ENCODE data around the gene PPARG. TPM values are rescaled to one million over a fixed set of nuclear protein-coding genes. Genes with fewer than 3 reads are reported as not detected.

Gene PPARG
- total RNA-seq, 1 donor from 2014 or later, result 80.7 TPM

- TF ChIP-seq CTCF (IDR thresholded peaks at IDR 0.05), result no peak
- no peaks in the 10 kb centered on the region for H3K9me3 ChIP-seq
- peak overlapping the region; percentile 52 for H3K27ac ChIP-seq
- H3K27me3 ChIP-seq, result no peaks in the 10 kb centered on the region
- H3K4me1 ChIP-seq, result peaks cover 5% of the 10 kb centered on the region
- H3K36me3 ChIP-seq, result no peaks in the 10 kb centered on the region
- DNase-seq, result peak; percentile 74
- intact Hi-C loops (cut with DNase I), result no loop called here
- peak; percentile 37 for ATAC-seq
- H3K4me3 ChIP-seq, result no peak overlapping the region
Observed at GRCh38 chr3:12462159-12462947, 173.5 kb downstream of the PPARG start.

DNA sequence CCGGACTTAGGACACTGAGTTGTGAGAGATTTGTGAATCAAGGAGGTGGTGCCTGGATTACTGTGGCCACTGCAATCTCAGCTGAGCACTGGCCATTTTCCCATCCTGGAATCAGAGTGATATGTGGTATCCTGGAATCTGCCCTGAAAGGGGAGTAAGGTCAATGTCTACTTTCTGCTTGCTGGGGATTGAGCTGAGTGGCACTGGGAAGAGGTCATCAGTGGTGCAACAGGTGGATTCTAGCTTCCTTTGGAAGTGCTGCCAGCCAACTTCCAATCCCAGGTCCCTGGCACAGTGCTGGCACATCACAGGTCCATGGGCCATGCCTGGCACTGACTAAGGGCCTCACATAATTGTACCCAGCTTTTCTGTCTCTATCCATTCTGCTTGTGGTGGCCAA lies 174.8 kb downstream of the PPARG start:
- no peak for TF ChIP-seq CTCF (IDR thresholded peaks at IDR 0.05)
- no peaks in the 10 kb centered on the region for H3K27me3 ChIP-seq
- no peaks in the 10 kb centered on the region for H3K36me3 ChIP-seq
- intact Hi-C loops (cut with DNase I), result no loop called here
- no peak overlapping the region for H3K27ac ChIP-seq
- H3K9me3 ChIP-seq, result no peaks in the 10 kb centered on the region
- peaks cover 5% of the 10 kb centered on the region for H3K4me1 ChIP-seq
- no peak overlapping the region for H3K4me3 ChIP-seq
- ATAC-seq (no peak), DNase-seq (no peak)

- intact Hi-C loops (cut with DNase I), result no loop called here
- Histone ChIP-seq H3K9me3 (no peaks in the 10 kb centered on the region), H3K4me3 (no peak overlapping the region), H3K27me3 (no peaks in the 10 kb centered on the region), H3K27ac (no peak overlapping the region), H3K4me1 (peaks cover 5% of the 10 kb centered on the region), H3K36me3 (no peaks in the 10 kb centered on the region)
- no peak for ATAC-seq
- no peak for TF ChIP-seq CTCF (IDR thresholded peaks at IDR 0.05)
- no peak for DNase-seq
Observed at GRCh38 chr3:12464181-12464580, 175.3 kb downstream of the PPARG start.

DNA sequence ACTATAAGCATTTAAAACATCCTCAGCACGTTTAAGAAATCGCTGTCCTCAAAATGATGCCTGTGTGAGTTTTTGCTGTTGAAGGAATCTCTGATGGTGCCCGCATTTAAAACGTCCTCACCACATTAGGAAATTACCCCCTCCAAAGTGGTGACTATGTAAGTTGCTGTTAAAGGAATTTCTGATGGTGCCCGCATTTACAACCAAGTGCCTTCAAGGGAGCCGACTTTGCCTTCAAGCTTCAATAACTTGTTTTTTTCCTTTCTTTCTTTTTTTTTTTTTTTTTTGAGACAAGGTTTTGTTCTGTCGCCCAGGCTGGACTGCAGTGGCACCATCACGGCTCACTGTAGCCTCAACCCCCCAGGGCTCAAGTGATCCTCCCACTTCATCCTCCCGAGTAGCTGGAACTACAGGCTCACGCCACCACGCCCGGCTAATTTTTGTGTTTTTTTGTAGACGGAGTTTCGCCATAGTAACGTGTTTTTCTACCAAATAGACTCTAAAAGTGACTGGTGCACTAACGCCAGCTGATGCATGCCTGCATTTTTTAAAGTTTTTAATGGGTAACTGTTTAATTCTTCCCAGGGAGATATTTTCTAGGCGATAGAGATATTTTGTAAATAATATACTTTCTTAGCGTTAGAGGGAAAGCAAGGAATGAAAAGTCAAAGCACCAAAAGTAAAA lies 176.4 kb downstream of the PPARG start:
- TF ChIP-seq CTCF (IDR thresholded peaks at IDR 0.05), result no peak
- H3K36me3 ChIP-seq, result no peaks in the 10 kb centered on the region
- H3K27ac ChIP-seq, result no peak overlapping the region
- peaks cover 5% of the 10 kb centered on the region for H3K4me1 ChIP-seq
- intact Hi-C loops (cut with DNase I), result no loop called here
- no peaks in the 10 kb centered on the region for H3K27me3 ChIP-seq
- ATAC-seq, result no peak
- no peak for DNase-seq
- no peak overlapping the region for H3K4me3 ChIP-seq
- no peaks in the 10 kb centered on the region for H3K9me3 ChIP-seq

DNA sequence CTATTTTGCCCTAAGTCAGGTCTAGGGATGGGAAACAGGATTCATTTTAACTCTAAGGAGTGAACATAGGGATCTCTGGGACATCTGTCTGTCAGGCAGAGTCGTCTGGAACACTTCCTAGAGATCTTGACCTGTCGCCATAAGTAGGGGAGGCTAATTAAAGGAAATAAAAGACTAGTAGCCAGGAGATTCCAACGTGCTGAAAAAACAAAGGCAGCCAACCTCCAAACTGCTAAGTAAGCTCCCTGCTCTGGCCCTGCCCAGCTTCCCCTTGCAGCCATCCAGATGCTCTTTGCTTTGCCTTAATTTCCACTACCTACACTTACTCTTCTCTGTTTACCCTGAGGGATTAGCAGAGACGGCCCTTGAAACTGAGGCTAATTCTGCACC lies 177.0 kb downstream of the PPARG start:
- intact Hi-C loops (cut with DNase I), result no loop called here
- no peak for ATAC-seq
- no peak for TF ChIP-seq CTCF (IDR thresholded peaks at IDR 0.05)
- Histone ChIP-seq H3K9me3 (no peaks in the 10 kb centered on the region), H3K4me3 (no peak overlapping the region), H3K4me1 (peaks cover 5% of the 10 kb centered on the region), H3K27ac (no peak overlapping the region), H3K27me3 (no peaks in the 10 kb centered on the region), H3K36me3 (no peaks in the 10 kb centered on the region)
- no peak for DNase-seq

Data from upper lobe of right lung (tissue), 1 donor.